Esophagus (tissue), 2 donors: Measurements from ENCODE around the gene ZNF783. TPM values are rescaled to one million over a fixed set of nuclear protein-coding genes. Genes with fewer than 3 reads are reported as not detected.

Source experiments
- H3K27ac ChIP-seq, 2 donors: one replicate each; pipeline ENCODE4 v1.5.1; 2013; ENCODE audit warnings: low read depth in 2 of 2, mild to moderate bottlenecking in 2 of 2, inconsistent platforms in 1 of 2, low read length in 1 of 2, moderate library complexity in 1 of 2
- H3K27me3 ChIP-seq, 2 donors: one replicate each; pipeline ENCODE4 v1.6.1; 2013; ENCODE audit warnings: low read length in 2 of 2, control low read depth in 1 of 2, mild to moderate bottlenecking in 1 of 2; ENCODE audit not compliant: insufficient read depth in 2 of 2, control insufficient read depth in 1 of 2
- H3K36me3 ChIP-seq, 2 donors: one replicate each; pipeline ENCODE4 v1.6.1; 2013; ENCODE audit warnings: low read length in 1 of 2; ENCODE audit not compliant: control insufficient read depth in 2 of 2, insufficient read depth in 2 of 2
- H3K4me1 ChIP-seq, 2 donors: one replicate each; pipeline ENCODE4 v1.6.1; 2013; ENCODE audit warnings: low read length in 1 of 2; ENCODE audit not compliant: control insufficient read depth in 2 of 2, insufficient read depth in 2 of 2
- H3K4me3 ChIP-seq, 2 donors: one replicate each; pipeline ENCODE4 v1.5.1; 2013; ENCODE audit warnings: low read length in 2 of 2, mild to moderate bottlenecking in 2 of 2, low read depth in 1 of 2, moderate library complexity in 1 of 2
- H3K9me3 ChIP-seq, 2 donors: one replicate each; pipeline ENCODE4 v1.6.1; 2013; ENCODE audit warnings: mild to moderate bottlenecking in 2 of 2, low read depth in 1 of 2, low read length in 1 of 2, moderate library complexity in 1 of 2; ENCODE audit not compliant: control insufficient read depth in 2 of 2, insufficient read depth in 1 of 2
- WGBS, 2 donors: extraction: QIAGEN DNeasy Blood & Tissue Kit; methylation state at CpG; one replicate each; pipeline ENCODE4 v1.1.7; 2013; 5-methylcytosine and 5-hydroxymethylcytosine counted together
- polyA plus RNA-seq, 2 donors: library from polyadenylated mRNA; stranded (reverse); fragments of 200-250 nt; gene quantifications; one replicate each; pipeline ENCODE4 v1.2.3, GENCODE V29; 2013
- donor health status: healthy with polysubstance abuse.
- donor health status: Bipolar disorder and iron deficiency.

Gene ZNF783
- polyA plus RNA-seq, 2 donors = 4.2 to 7.9 TPM

DNA sequence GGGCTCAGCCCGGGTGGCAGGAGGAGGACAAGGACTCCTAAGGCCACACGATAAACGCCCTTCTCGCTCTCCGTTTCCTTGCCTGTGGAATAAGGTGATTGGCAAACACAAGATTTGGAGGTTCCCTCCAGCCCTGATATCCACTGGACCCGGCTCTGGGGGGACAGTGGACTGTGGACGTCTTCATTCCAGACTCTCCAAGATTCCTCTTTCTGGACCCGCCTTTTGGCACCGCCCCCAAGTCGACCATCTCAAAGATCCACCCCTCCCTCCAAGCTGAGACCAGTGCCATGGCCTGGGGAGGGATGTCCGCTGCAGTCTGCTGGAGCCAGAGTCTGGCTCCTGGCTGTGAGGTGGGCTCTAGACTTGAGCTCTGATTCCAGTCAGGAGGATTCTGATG lies 23.6 kb downstream of the ZNF783 start:
- no peaks in the 10 kb centered on the region for H3K27me3 ChIP-seq
- H3K4me1 ChIP-seq = peaks cover 3 to 7% of the 10 kb centered on the region in 2 donors
- H3K4me3 ChIP-seq = peak overlapping the region; percentile 59 to 60
- peak overlapping the region in 1 of 2 donors; percentile 27 for H3K27ac ChIP-seq
- H3K36me3 ChIP-seq = peaks cover 10 to 17% of the 10 kb centered on the region in 2 donors
- WGBS, 2 donors = 8 to 11% methylated on average over 11 of the region's 11 CpGs
- H3K9me3 ChIP-seq = no peaks in the 10 kb centered on the region

DNA sequence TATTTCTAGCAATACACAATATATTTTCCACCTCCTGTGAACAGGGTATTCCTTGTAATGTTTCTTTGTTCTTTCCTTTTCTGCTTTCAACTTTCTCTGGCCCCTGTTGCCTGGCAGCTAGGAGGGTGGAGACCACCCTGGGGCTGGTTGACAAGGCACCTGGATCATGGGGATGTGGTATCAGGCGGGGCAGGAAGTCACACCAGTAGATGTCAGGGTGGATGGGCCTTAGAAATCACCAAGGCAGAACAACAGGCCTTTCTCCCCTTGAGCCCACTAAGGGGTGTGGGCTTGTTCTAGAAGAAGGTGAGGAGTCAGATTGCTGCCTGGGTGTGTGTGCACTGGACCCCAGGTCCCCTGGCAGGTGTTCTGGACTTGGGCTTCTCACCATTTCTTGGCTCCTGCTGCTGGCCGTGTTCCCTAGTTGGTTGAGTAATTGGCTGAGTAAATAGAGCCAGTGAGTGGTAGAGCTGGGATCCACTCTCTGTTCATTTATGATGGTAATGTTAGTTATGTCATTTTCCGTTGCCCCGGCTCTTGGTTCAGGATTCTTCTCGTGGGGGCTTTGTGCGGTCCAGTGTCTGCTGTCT lies 24.9 kb downstream of the ZNF783 start:
- H3K4me1 ChIP-seq = peaks cover 3 to 7% of the 10 kb centered on the region in 2 donors
- no peaks in the 10 kb centered on the region for H3K27me3 ChIP-seq
- peaks cover 3 to 9% of the 10 kb centered on the region in 2 donors for H3K36me3 ChIP-seq
- H3K4me3 ChIP-seq = no peak overlapping the region
- WGBS, 2 donors = 88 to 90% methylated on average over 6 of the region's 6 CpGs
- no peak overlapping the region for H3K27ac ChIP-seq
- no peaks in the 10 kb centered on the region for H3K9me3 ChIP-seq

DNA sequence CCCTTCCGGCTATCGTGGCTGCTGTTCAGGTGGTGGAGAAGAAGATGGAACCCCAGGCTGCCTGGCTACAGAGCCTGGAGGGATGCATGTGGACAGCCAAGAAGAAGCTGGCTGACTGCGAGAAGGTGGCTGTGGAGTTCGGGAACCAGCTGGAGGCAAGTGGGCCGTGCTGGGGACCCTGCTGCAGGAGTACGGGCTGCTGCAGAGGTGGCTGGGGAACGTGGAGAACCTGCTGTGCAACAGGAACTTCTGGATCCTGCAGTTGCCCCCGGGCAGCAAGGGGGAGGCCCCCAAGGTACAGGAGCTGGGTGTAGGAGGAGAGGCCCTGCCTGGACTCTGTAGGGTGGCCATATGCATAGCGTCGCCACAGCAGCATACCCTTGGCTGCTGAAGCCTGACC lies 25.6 kb downstream of the ZNF783 start:
- Histone ChIP-seq H3K27me3 (no peaks in the 10 kb centered on the region), H3K4me3 (no peak overlapping the region), H3K9me3 (no peaks in the 10 kb centered on the region), H3K36me3 (peaks cover 0 to 5% of the 10 kb centered on the region in 2 donors), H3K27ac (no peak overlapping the region), H3K4me1 (peaks cover 3 to 7% of the 10 kb centered on the region in 2 donors)
- WGBS, 2 donors = 92 to 95% methylated on average over 10 of the region's 10 CpGs

DNA sequence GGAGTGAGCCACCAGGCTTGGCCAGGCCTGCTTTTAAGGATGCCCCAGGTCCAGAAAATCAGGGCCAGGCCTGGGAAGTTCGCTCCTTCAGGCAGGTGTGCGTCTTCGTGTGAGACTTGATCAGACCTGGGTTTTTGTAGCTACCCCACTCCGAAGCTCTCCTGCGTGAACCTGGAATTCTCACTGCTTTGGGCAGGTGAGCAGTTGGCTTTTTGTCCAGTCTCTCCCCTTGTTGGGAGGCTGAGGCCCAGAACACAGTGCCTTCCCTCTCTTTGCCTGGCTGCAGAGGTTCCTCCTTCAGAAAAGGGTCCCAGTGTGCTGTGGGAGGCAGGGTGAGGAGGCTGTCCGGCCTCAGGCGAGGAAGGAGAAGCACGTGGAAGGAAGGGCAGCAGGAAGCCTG lies 27.3 kb downstream of the ZNF783 start:
- Histone ChIP-seq H3K27me3 (no peaks in the 10 kb centered on the region), H3K4me3 (no peak overlapping the region), H3K36me3 (peaks cover 0 to 17% of the 10 kb centered on the region in 2 donors), H3K27ac (no peak overlapping the region), H3K4me1 (peaks cover 3 to 7% of the 10 kb centered on the region in 2 donors), H3K9me3 (no peaks in the 10 kb centered on the region)
- WGBS, 2 donors = 94 to 96% methylated on average over 8 of the region's 8 CpGs

DNA sequence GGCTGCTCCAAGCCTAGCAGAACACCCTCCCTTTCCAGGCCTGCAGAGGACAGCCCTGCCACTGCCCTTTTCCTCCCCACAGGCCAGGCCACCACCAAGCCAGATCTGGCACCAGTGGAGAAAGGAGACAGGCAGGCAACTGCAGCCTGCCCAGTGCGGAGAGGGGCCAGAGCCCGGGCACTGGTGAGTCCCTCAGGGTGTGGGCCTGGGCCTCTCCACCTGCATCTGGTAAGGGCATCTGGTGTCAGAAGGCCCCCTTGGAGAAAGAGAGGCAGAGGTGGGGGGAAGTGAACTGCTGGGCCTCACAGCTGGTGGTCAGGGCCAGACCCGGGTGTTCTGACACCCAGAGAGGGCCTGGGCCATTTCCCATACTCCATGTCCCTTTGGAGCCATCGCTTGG lies 27.9 kb downstream of the ZNF783 start:
- WGBS, 2 donors = 97 to 98% methylated on average over 4 of the region's 4 CpGs
- no peak overlapping the region for H3K4me3 ChIP-seq
- H3K27ac ChIP-seq = no peak overlapping the region
- peaks cover 3 to 7% of the 10 kb centered on the region in 2 donors for H3K4me1 ChIP-seq
- H3K9me3 ChIP-seq = peaks cover 0 to 2% of the 10 kb centered on the region in 2 donors
- peaks cover 0 to 23% of the 10 kb centered on the region in 2 donors for H3K36me3 ChIP-seq
- H3K27me3 ChIP-seq = no peaks in the 10 kb centered on the region

DNA sequence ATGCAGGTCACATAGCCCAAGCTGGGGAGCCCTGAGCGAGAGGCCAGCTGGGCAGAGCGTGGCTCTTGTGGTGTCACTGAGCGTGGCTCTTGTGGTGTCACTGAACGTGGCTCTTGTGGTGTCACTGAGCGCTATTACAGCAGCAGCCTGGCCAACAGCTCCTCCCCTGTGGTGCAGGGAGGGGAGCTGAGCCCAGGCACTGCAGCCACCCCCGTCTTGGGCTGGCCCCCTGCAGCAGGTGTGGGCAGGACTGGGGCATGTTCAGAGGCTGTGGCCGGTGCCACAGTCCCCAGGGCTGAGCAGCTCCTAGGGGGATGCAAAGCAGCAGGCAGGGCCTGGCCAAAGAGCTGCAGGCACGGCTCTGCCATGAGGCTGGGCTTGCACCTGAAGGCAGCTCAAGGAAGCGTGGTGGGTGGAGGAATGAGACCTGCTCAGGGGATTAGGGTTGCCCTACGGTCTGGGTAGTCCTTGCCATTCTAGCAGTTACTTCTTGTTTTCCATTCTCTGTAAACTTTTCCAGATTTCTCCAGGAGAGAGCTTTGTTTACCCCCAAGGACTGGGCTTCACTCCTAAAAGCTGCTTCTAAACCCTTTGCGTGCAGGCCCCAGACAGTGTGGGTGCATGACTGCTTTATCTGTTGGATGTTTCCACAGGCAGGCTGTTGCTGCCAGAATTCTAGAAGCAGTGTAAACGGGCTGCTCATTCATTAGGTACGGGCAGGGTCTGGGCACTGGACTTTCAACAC lies 29.2 kb downstream of the ZNF783 start:
- Histone ChIP-seq H3K27ac (no peak overlapping the region), H3K36me3 (peaks cover 0 to 26% of the 10 kb centered on the region in 2 donors), H3K9me3 (peaks cover 0 to 2% of the 10 kb centered on the region in 2 donors), H3K4me3 (no peak overlapping the region), H3K27me3 (no peaks in the 10 kb centered on the region), H3K4me1 (peaks cover 0 to 3% of the 10 kb centered on the region in 2 donors)
- WGBS, 2 donors = 76 to 79% methylated on average over 12 to 13 of the region's 13 CpGs

DNA sequence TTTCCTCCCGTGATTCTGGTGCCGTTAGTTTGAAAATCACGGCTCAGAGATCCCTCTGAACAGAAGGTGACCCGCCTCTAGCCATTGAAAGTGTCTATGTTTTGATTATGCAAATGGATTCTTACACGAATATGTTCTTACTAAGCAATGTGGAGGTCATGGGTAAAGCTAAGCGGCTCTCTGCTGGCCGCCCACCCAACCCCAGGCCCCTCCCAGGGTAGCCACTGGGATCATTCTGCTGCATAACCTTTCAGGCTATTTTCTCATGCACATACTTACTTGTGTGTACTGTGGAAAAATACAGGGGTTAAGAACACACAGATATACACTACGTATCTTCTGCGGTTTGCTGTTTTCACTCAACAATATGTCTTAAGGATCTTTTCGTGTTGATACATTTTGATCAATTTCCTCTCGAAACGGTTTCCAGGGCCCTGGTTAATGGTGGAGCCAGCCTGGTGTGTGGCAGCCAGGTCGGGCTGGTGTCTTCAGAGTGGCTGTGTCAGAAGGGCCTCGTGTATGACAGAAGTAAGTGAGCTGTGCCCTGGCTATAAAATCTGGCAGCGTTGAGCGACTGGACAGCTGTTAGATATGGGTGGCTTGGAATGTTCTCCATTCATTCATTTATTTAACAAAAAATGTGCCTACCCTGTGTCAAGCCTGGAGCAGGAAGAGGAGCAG lies 29.9 kb downstream of the ZNF783 start:
- Histone ChIP-seq H3K4me1 (peaks cover 0 to 3% of the 10 kb centered on the region in 2 donors), H3K9me3 (peaks cover 0 to 2% of the 10 kb centered on the region in 2 donors), H3K36me3 (peaks cover 0 to 26% of the 10 kb centered on the region in 2 donors), H3K27ac (no peak overlapping the region), H3K27me3 (no peaks in the 10 kb centered on the region), H3K4me3 (no peak overlapping the region)
- WGBS, 2 donors = 91 to 92% methylated on average over 16 of the region's 16 CpGs

DNA sequence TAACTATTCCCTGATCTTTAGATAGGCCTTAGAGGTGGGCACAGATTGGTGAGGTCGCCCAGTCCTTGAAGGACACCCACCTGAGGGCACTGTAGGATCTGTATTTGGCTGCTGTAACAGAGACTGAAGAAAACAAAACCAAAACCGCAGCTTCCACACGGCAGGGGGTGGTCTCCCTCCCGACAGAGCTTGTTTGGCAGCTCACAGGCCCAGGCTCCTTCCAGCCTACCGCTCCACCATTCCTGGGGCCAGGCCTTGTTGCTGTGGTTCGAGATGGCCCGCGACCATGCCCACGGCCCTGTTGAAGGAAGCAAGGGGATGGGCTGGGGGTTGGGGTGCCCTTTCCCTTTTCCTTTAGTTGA lies 30.4 kb downstream of the ZNF783 start:
- H3K36me3 ChIP-seq = peaks cover 0 to 26% of the 10 kb centered on the region in 2 donors
- WGBS, 2 donors = 74 to 76% methylated on average over 9 of the region's 9 CpGs

DNA sequence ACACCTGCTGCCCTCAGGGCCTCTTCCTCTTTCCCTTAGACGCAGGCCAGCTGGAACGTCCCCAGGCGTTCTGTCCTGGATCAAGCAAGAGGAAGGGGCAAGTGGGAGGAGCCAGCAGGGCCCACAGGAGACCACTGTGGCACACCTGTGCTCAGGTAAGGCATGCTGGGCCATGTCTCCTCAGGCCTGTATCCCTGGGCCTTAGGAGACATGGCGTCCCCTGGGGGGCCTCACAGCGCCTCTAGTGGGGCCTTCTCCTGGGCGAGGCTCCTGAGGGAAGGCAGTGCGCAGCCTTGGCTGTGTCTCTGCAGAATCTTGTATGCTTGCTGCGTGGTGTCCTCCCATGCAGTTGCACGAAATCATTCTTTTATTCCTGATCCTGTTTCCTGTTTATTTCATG lies 31.3 kb downstream of the ZNF783 start:
- no peaks in the 10 kb centered on the region for H3K27me3 ChIP-seq
- peaks cover 0 to 23% of the 10 kb centered on the region in 2 donors for H3K36me3 ChIP-seq
- WGBS, 2 donors = 88% methylated on average over 9 of the region's 9 CpGs

More for the DNA sequence above, 30.4 kb downstream of the ZNF783 start:
- H3K27ac ChIP-seq = no peak overlapping the region
- H3K9me3 ChIP-seq = peaks cover 0 to 2% of the 10 kb centered on the region in 2 donors
- peaks cover 0 to 3% of the 10 kb centered on the region in 2 donors for H3K4me1 ChIP-seq
- no peak overlapping the region for H3K4me3 ChIP-seq
- H3K27me3 ChIP-seq = no peaks in the 10 kb centered on the region

More for the DNA sequence above, 31.3 kb downstream of the ZNF783 start:
- Histone ChIP-seq H3K9me3 (peaks cover 0 to 2% of the 10 kb centered on the region in 2 donors), H3K4me3 (no peak overlapping the region), H3K27ac (no peak overlapping the region), H3K4me1 (peaks cover 0 to 3% of the 10 kb centered on the region in 2 donors)
